GM13976 (cell line): Measurements from ENCODE around the gene U2AF2.

Experiments
- DNase-seq: peaks from one replicate; pipeline ENCODE4 v3.0.0; 2012; ENCODE audit warnings: low spot score
- in situ Hi-C: fragments of 300-500 bp; cut with MboI; formaldehyde crosslinking; loops from one replicate; pipeline ENCODE4 v1.12.0; 2022; ENCODE audit warnings: low sequenced_read_pairs, mixed read lengths, inconsistent platforms; ENCODE audit not compliant: unreplicated experiment
- TF ChIP-seq, protein P1 (sequence below): IDR thresholded peaks from 2 replicates; pipeline ENCODE4 v1.5.1; 2012; ENCODE audit warnings: borderline replicate concordance, mild to moderate bottlenecking; ENCODE audit not compliant: insufficient read depth; ENCODE audit errors: extremely low read depth, missing control alignments, control extremely low read depth

The U2AF2 gene

DNA sequence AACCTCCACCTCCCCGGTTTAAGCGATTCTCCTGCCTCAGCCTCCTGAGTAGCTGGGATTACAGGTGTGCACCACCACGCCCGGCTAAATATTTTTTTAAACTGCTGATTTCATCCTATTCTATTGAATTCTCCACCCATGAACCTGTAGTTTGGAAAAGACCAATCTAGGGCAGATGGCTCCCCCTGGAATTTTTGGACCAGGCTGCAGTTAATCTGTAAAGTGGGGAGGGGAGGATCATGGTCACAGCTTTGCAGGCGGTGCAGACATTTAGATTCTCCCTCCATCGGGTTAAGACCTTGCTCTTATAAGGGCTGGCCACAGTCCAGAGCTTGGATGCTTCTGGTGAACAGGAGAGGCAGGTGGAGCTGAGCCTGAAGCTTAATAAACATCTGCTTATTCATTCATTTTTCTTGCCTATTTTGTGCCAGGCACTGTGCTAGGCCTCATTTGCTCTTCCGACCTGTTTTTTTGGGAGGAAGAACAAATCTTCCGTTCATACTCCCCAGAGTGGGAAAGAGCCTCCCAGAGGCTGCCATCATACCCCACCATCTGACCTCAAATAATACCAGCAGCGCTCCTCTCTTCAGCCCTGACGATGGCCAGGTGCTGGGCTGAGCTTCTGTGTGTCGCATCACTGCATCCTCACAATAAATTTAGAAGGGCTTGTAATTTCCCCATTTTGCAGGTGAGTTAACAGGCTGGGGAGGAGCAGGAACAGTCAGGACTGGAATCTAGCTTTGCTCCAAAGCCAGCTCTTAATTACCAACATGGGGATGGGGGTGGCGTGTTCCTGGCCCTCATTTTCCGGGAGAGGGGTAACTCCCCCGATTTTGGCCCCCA is 7.7 kb upstream of the U2AF2 start:
- no peak for DNase-seq
- in situ Hi-C loops: no loop called here
- TF ChIP-seq, protein P1, sequence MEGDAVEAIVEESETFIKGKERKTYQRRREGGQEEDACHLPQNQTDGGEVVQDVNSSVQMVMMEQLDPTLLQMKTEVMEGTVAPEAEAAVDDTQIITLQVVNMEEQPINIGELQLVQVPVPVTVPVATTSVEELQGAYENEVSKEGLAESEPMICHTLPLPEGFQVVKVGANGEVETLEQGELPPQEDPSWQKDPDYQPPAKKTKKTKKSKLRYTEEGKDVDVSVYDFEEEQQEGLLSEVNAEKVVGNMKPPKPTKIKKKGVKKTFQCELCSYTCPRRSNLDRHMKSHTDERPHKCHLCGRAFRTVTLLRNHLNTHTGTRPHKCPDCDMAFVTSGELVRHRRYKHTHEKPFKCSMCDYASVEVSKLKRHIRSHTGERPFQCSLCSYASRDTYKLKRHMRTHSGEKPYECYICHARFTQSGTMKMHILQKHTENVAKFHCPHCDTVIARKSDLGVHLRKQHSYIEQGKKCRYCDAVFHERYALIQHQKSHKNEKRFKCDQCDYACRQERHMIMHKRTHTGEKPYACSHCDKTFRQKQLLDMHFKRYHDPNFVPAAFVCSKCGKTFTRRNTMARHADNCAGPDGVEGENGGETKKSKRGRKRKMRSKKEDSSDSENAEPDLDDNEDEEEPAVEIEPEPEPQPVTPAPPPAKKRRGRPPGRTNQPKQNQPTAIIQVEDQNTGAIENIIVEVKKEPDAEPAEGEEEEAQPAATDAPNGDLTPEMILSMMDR: no peak

DNA sequence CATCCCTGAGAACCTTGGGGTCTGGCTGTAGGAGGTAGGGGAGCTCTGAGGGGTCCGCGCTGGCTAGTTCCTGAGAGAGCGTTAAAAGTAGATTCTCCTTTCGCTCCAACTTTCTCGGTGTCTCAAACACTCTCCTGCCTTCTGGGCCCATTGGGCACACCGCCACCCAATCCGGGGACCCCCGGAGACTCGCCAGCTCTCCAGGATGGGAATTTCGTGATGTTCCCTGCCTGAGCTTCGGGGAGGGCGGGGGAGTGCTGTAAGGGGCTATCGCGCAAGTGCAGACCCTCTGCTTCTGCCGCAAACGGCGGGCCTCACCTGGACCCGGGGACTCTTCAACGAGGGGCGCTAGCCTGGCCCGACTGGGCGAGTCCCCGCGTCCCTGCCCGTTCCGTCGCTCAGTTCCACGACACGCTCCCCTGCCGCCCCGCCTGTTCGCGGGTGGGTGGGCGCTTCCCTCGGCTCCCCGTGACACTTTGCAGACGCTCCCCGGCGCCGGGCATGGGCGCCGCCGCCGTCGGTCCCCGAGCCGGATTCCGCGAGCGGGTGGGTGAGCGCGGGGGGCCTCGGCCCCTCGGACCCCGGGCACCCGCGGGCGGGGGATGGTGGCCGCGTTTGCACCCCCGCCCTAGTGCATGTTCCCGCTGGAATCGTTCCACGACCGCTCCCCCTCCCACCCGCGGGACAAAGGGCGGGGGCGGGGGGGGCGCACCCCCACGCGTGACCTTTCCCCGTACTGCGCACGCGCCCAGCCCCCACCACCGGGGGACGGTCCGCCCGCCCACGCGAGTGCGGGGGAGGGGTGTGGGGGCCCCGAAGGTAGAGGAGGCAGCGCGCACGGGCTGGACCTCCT is 6.9 kb upstream of the U2AF2 start, which contains the start of gene CCDC106:
CCDC106 (plus strand) TSS at position 481 of the 853 bp plus-strand sequence. CDS start 835 bp downstream, outside the sequence.
- in situ Hi-C loops: no loop called here
- DNase-seq: peak; percentile 70

DNA sequence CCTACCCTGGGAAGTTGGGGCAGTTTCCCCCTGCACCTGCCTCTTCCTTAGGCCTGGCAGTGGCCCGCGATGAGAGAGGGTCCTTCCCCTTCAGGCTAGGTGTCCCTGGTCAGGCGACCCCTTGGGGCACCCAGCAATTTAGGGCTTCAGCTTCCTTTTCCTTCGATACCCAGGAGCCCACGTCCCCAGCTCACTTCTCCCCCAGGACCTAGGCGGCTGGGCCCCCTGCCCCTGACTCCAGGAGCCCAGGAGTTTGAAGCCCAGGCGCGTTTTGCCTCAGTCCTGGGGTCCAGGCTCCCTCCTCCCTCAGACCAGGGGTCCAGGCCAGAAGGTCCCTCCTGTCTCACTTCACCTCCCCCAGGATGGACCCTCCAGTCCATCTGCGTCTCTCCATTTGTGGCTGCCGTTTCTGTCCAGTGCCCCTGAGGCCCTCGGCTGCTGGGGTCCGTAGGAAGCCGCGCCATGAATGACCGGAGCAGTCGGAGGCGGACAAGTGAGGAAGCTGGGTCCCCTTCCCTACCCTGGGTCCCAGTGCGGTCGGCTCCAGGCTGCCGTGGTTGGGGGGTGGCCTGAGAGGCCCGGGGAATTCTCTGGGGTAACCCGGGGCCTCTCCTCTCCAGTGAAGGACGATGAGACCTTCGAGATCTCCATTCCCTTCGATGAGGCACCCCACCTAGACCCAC is 6.1 kb upstream of the U2AF2 start:
- no peak for DNase-seq
- in situ Hi-C loops: no loop called here
- TF ChIP-seq, protein P1: no peak

More for the DNA sequence above, 6.9 kb upstream of the U2AF2 start, which contains the start of gene CCDC106:
- TF ChIP-seq, protein P1: no peak

DNA sequence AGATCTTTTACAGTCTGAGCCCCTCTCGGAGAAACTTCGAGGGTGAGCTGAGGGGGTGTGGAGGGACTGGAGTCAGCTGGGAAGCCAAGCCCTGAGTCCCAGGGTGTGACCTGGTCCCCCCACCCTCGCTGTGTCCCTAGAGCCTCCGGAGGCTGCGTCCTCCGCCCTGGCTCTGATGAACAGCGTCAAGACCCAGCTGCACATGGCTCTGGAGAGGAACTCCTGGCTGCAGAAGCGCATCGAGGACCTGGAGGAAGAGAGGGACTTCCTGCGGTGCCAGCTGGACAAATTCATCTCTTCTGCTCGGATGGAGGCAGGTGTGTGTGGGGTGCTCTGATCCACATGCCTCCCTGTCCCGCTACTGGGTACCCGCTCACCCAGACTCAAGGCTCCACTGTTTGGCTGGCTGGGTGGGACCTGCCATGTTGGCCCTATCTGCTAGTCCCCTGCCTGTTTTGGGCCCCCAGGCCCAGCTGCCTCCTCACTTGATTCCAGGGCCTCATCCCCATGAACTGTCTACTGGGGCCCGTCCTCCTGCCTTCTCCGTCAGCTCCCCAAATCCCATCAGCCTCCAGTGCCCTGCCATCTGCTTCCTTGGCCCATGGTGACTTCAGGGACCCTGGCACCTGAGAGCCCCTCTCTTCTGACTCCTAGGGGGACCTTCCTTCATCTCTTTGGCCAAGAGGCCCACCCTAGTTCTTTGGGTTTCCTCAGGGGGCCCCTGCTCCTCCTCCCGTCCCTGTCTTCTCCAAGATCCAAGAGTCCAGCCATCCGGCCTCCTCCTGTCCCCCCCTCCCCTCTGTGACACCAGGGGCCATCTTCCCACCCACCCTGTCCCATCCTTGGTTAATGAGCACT is 5.3 kb upstream of the U2AF2 start:
- in situ Hi-C loops: no loop called here
- no peak for DNase-seq
- TF ChIP-seq, protein P1: no peak

DNA sequence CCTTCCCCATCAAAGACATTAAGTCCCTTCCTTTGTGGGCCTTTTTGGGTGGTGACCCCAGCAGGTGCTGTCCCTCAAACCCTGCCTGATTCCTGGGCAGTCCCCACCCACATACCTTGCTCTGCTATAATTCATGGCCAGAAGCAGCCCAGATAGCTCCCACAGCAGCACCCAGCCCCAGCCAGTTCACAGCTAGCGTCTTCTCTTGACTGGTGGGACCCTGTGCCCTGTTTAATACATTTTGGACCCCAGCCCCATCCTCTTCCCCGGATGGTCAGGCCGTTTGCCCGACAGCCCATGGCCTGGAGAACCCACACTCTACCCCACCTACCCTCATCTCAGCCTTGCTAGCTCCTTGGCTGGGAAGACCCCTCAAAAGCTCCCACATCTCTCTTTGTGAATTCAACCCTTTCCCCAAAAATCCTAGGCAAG is 4.7 kb upstream of the U2AF2 start:
- peak; percentile 64 for DNase-seq
- TF ChIP-seq, protein P1: no peak
- in situ Hi-C loops: no loop called here
